ENCODE measurements around the gene DLX5. TPM values are rescaled to one million over a fixed set of nuclear protein-coding genes. Genes with fewer than 3 reads are reported as not detected.

DLX5 gene
- total and polyA plus RNA-seq, 9 of the 15 experiments (the other 6 are each of a cell fraction or from before 2014, with no cell fraction given) = not detected

DNA sequence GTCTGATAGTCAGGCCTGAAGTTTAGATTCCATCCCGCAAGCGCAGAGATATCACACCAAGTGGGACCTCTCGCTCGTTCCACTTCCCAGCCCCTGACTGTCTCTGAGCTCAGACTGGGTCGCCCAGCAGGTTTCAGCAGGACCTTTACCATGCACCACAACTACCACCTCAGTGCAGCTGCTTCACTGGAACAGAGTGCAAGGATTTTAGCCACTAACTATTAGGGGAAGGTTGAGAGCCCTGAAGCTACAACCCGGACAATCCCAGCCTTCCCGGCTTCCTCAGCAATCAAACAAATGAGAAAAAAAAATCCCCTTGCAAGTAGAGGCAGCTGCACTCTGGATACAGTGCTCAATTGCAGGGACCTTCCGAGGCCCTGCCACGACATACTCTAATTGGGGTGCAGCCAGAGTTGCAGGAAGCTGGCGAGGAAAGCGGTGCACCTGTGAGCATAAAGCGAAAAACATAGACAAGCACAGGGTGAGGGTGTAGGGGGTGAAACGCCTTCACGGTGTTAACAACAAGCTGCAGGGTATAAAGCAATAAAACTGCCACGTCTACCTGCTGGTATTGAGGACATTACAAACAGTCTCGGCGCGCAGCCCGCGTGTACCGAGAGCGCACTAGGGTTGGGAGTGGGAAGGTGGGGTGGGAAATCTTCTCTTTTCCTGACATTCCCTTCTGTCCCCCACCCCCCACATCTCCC is 21.9 kb downstream of the DLX5 start:
- ATAC-seq (no peak), DNase-seq (ENCODE audit: extremely low read depth in 1 of 4, low spot score in 3 of 4) (peak in 1 of 4 experiments; percentile 4), FAIRE-seq (no peak)
- 10% methylated on average over 22 of the region's 22 CpGs for WGBS (ENCODE audit: insufficient coverage, low coverage, missing lambda C conversion rate)
- Histone ChIP-seq H3K9ac (ENCODE audit: insufficient read depth in 1 of 2, low read depth in 2 of 2, low read length in 2 of 2) (no peak overlapping the region), H3K9me1 (ENCODE audit: control insufficient read depth, insufficient read depth, low read length) (no peaks in the 10 kb centered on the region), H3K27ac (ENCODE audit: extremely low read depth, low read depth, low read length) (no peak overlapping the region), H3K4me2 (ENCODE audit: insufficient read depth, low read length) (no peak overlapping the region), H2AFZ (ENCODE audit: low read depth, low read length) (no peak overlapping the region), H3K9me3 (replicated peaks; ENCODE audit: control insufficient read depth, insufficient read depth, low read depth, low read length) (no peaks in the 10 kb centered on the region), H3K27me3 (ENCODE audit: control insufficient read depth in 2 of 2, insufficient read depth in 2 of 2, low read length in 2 of 2) (peaks cover 68 to 71% of the 10 kb centered on the region in 2 experiments), H3K79me2 (ENCODE audit: control insufficient read depth, insufficient read depth, low read length) (no peaks in the 10 kb centered on the region), H3K4me1 (replicated peaks in 1 of 2; ENCODE audit: control insufficient read depth in 2 of 2, insufficient read depth in 2 of 2, low read length in 2 of 2) (peaks cover 0 to 10% of the 10 kb centered on the region in 2 experiments; a peak in 1 of 5 replicates), H3K4me3 (no peak overlapping the region), H3K36me3 (ENCODE audit: control insufficient read depth, insufficient read depth, low read length) (no peaks in the 10 kb centered on the region), H4K20me1 (replicated peaks; ENCODE audit: control insufficient read depth, insufficient read depth, low read length) (no peaks in the 10 kb centered on the region)
- in situ Hi-C loops (cut with MboI) = no loop called here
- CTCF ChIA-PET (ENCODE audit: low intra/inter-chr PET ratio) = no interaction called here
- POLR2A ChIA-PET = interaction anchor here (0.6 kb wide), 1 partner anchor 11 kb away, joined by 3 read pairs; no protein-coding TSS in a partner anchor
- intact Hi-C loops (cut with micrococcal nuclease) = no loop called here
- no TSS peak for BruUV-seq (replicated peaks)
- TF ChIP-seq ZNF778 (CRISPR knock-in tag; IDR thresholded peaks at IDR 0.05) (no peak), NR2F6 (CRISPR knock-in tag; IDR thresholded peaks at IDR 0.05) (no peak), MTF1 (CRISPR knock-in tag; IDR thresholded peaks at IDR 0.05; ENCODE audit: borderline replicate concordance) (no peak), ZNF830 (CRISPR knock-in tag; IDR thresholded peaks at IDR 0.05) (no peak)
- TF ChIP-seq, protein P1, sequence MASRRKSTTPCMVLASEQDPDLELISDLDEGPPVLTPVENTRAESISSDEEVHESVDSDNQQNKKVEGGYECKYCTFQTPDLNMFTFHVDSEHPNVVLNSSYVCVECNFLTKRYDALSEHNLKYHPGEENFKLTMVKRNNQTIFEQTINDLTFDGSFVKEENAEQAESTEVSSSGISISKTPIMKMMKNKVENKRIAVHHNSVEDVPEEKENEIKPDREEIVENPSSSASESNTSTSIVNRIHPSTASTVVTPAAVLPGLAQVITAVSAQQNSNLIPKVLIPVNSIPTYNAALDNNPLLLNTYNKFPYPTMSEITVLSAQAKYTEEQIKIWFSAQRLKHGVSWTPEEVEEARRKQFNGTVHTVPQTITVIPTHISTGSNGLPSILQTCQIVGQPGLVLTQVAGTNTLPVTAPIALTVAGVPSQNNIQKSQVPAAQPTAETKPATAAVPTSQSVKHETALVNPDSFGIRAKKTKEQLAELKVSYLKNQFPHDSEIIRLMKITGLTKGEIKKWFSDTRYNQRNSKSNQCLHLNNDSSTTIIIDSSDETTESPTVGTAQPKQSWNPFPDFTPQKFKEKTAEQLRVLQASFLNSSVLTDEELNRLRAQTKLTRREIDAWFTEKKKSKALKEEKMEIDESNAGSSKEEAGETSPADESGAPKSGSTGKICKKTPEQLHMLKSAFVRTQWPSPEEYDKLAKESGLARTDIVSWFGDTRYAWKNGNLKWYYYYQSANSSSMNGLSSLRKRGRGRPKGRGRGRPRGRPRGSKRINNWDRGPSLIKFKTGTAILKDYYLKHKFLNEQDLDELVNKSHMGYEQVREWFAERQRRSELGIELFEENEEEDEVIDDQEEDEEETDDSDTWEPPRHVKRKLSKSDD (conservative IDR thresholded peaks at IDR 0.05; ENCODE audit: low read length) = no peak

Data from K562 (cell line).